ENCODE data around the gene ZNF566. TPM values are rescaled to one million over a fixed set of nuclear protein-coding genes. Genes with fewer than 3 reads are reported as not detected.

ZNF566 gene
- total and polyA plus RNA-seq, 8 donors, result 1.8 to 58.2 (median 5.1) TPM

GRCh38 chr19:36488846-36489117, 579 bp downstream of the ZNF566 start:
- peak overlapping the region; percentile 86 to 97 (median 94) for H3K27ac ChIP-seq
- 0 to 4% (median 1%) methylated on average over 10 to 11 of the region's 11 CpGs for WGBS, 5 donors
- peaks cover 0 to 31% (median 5%) of the 10 kb centered on the region in 4 donors for H3K9me3 ChIP-seq
- H3K36me3 ChIP-seq, result peaks cover 0 to 14% (median 7%) of the 10 kb centered on the region in 4 donors
- DNase-seq, result peak in 1 of 2 donors; percentile 66
- no peaks in the 10 kb centered on the region for H3K27me3 ChIP-seq
- H3K4me3 ChIP-seq, result peak overlapping the region; percentile 62 to 87 (median 74)
- H3K4me1 ChIP-seq, result peaks cover 0 to 22% (median 15%) of the 10 kb centered on the region in 4 donors
- intact Hi-C loops (cut with DNase I; ENCODE audit: low total_unique reads), result no loop called here
- TF ChIP-seq POLR2AphosphoS5 (IDR thresholded peaks at IDR 0.05), result no peak
- TF ChIP-seq CTCF (IDR thresholded peaks at IDR 0.05), result no peak
- no peak for TF ChIP-seq EP300 (IDR thresholded peaks at IDR 0.05)
- no peak for TF ChIP-seq POLR2A (IDR thresholded peaks at IDR 0.05)

DNA sequence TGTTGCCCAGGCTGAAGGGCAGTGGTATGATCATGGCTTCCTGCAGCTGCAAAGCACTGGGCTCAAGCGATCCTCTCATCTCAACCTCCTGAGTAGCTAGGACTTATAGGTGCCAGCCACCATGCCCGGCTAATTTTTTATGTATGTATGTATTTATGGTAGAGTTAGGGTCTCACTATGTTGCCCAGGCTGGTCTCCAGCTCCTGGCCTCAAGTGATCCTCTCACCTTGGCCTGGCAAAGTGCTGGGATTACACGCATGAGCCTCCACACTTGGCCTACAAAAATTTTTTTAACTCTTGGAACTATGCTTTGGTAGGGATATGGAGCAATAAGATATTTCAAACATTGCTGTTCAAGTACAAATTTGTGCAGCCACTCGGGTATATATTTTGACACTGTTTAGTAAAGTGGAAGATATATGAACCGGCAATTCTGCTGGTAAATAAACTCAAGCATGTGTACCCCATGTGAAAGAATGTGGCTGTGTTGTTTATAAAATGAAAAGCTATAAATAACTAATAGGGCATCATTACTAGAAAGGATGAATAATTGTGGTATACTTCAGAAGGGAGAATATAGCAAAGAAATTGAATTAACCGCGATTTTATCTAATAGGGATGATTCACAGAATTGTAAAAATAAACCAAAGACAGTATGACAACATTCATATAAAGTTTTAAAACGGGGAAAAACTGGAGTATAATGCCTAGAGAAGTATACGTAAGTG, 1.1 kb downstream of the ZNF566 start:
- peaks cover 0 to 22% (median 15%) of the 10 kb centered on the region in 4 donors for H3K4me1 ChIP-seq
- no peak for DNase-seq
- H3K27me3 ChIP-seq, result no peaks in the 10 kb centered on the region
- TF ChIP-seq POLR2AphosphoS5 (IDR thresholded peaks at IDR 0.05) (no peak), CTCF (IDR thresholded peaks at IDR 0.05) (no peak), EP300 (IDR thresholded peaks at IDR 0.05) (no peak), POLR2A (IDR thresholded peaks at IDR 0.05) (no peak)
- intact Hi-C loops (cut with DNase I; ENCODE audit: low total_unique reads), result no loop called here
- H3K27ac ChIP-seq, result peak overlapping the region in 4 of 5 donors; percentile 86 to 97 (median 95)
- peaks cover 0 to 14% (median 8%) of the 10 kb centered on the region in 4 donors for H3K36me3 ChIP-seq
- peaks cover 0 to 34% (median 7%) of the 10 kb centered on the region in 4 donors for H3K9me3 ChIP-seq
- H3K4me3 ChIP-seq, result peak overlapping the region; percentile 62 to 87 (median 74)
- 36 to 48% (median 43%) methylated on average over 9 of the region's 9 CpGs for WGBS, 5 donors

- H3K4me1 ChIP-seq, result peaks cover 0 to 17% (median 10%) of the 10 kb centered on the region in 4 donors
- WGBS, 5 donors, result 87 to 96% (median 92%) methylated on average over 6 of the region's 6 CpGs
- no peaks in the 10 kb centered on the region for H3K27me3 ChIP-seq
- intact Hi-C loops (cut with DNase I; ENCODE audit: low total_unique reads), result no loop called here
- DNase-seq, result no peak
- H3K9me3 ChIP-seq, result peaks cover 0 to 55% (median 21%) of the 10 kb centered on the region in 4 donors
- no peak overlapping the region for H3K27ac ChIP-seq
- H3K4me3 ChIP-seq, result no peak overlapping the region
- H3K36me3 ChIP-seq, result peaks cover 0 to 39% (median 19%) of the 10 kb centered on the region in 4 donors
- TF ChIP-seq POLR2AphosphoS5 (IDR thresholded peaks at IDR 0.05), result no peak
- no peak for TF ChIP-seq CTCF (IDR thresholded peaks at IDR 0.05)
- TF ChIP-seq POLR2A (IDR thresholded peaks at IDR 0.05), result no peak
- no peak for TF ChIP-seq EP300 (IDR thresholded peaks at IDR 0.05)
These were observed 5.7 kb downstream of the ZNF566 start for GRCh38 chr19:36483653-36484052.

DNA sequence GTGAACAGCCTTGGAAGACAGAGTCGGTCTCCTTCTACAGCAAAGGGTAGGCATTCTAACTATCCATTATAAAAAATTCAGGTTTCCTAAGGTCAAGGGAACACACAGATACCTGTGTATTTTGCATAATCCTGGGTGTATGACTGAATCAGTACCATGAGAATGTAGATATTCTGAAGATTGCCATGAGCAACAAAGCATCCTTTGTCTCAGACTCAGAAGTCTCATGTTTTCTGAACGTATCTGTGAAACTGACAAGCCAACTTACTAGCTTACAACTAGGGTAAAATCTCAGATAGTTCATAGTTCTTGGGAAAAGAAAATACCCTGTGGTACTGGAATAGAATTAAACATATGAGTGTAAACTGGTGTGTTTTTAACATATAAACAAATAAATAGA, 6.5 kb downstream of the ZNF566 start:
- Histone ChIP-seq H3K27me3 (no peaks in the 10 kb centered on the region), H3K4me1 (peaks cover 0 to 9% (median 3%) of the 10 kb centered on the region in 4 donors), H3K9me3 (peaks cover 0 to 63% (median 25%) of the 10 kb centered on the region in 4 donors), H3K36me3 (peaks cover 0 to 40% (median 22%) of the 10 kb centered on the region in 4 donors), H3K4me3 (no peak overlapping the region), H3K27ac (no peak overlapping the region)
- intact Hi-C loops (cut with DNase I; ENCODE audit: low total_unique reads), result no loop called here
- 83 to 94% (median 90%) methylated on average over 2 of the region's 2 CpGs for WGBS, 5 donors
- TF ChIP-seq POLR2AphosphoS5 (IDR thresholded peaks at IDR 0.05) (no peak), POLR2A (IDR thresholded peaks at IDR 0.05) (no peak), CTCF (IDR thresholded peaks at IDR 0.05) (no peak), EP300 (IDR thresholded peaks at IDR 0.05) (no peak)
- DNase-seq, result no peak
